C4-2B (cell line): ENCODE data around the gene SOAT2.
"Not testable (repeated sequence)": the region's sequence is repeated elsewhere in the genome, so short reads cannot be mapped to it uniquely, and the experiment has no call there.

Source experiments
- H3K27ac ChIP-seq: fragments of 450-650 bp; 2 replicates; pipeline ENCODE4 v1.5.1; 2017
- ZFX ChIP-seq: fragments of 450-650 bp; IDR thresholded peaks from 2 replicates; pipeline ENCODE4 v1.6.1; 2017
- TF ChIP-seq, protein P1 (sequence below): fragments of 450-650 bp; conservative IDR thresholded peaks from 2 replicates; pipeline ENCODE4 v1.5.1; 2017; ENCODE audit warnings: mild to moderate bottlenecking

SOAT2 gene

DNA sequence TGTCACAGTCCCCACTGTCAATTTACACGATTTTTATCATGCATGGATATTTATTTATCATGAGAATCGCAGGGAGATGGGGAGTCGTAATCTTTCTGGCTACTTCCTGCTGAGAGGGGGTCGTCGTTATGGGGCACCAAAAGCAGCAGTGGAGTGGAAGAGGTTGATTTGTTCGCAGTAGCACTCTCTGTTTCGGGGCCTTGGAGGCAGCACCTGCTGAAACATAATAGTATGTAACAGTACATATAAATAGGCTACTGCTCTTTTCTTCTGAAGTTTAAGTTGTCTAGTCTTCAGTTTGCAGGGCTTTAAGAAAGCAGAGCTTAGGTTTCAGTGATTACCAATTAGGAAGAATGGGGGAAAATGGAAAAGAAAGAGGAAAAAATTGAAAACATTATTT, 3.8 kb downstream of the SOAT2 start:
- TF ChIP-seq, protein P1, sequence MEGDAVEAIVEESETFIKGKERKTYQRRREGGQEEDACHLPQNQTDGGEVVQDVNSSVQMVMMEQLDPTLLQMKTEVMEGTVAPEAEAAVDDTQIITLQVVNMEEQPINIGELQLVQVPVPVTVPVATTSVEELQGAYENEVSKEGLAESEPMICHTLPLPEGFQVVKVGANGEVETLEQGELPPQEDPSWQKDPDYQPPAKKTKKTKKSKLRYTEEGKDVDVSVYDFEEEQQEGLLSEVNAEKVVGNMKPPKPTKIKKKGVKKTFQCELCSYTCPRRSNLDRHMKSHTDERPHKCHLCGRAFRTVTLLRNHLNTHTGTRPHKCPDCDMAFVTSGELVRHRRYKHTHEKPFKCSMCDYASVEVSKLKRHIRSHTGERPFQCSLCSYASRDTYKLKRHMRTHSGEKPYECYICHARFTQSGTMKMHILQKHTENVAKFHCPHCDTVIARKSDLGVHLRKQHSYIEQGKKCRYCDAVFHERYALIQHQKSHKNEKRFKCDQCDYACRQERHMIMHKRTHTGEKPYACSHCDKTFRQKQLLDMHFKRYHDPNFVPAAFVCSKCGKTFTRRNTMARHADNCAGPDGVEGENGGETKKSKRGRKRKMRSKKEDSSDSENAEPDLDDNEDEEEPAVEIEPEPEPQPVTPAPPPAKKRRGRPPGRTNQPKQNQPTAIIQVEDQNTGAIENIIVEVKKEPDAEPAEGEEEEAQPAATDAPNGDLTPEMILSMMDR, result no peak
- TF ChIP-seq ZFX, result no peak
- H3K27ac ChIP-seq, result no peak overlapping the region

DNA sequence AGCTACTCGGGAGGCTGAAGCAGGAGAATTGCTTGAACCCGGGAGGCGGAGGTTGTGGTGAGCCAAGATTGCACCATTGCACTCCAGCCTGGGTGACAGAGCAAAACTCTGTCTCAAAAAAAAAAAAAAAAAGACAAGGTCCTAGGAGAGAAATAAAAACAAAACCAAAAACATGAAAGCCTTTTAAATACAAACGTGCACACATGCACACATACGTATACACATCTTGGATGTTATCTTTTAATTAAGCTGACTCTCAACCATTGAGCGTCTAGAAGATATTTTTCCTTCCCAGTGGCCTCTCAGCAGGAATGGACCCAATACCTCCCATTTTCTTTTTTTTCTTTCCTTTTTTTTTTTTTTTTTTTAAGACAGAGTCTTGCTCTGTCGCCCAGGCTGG, 9.1 kb downstream of the SOAT2 start:
- not testable (repeated sequence) for H3K27ac ChIP-seq

DNA sequence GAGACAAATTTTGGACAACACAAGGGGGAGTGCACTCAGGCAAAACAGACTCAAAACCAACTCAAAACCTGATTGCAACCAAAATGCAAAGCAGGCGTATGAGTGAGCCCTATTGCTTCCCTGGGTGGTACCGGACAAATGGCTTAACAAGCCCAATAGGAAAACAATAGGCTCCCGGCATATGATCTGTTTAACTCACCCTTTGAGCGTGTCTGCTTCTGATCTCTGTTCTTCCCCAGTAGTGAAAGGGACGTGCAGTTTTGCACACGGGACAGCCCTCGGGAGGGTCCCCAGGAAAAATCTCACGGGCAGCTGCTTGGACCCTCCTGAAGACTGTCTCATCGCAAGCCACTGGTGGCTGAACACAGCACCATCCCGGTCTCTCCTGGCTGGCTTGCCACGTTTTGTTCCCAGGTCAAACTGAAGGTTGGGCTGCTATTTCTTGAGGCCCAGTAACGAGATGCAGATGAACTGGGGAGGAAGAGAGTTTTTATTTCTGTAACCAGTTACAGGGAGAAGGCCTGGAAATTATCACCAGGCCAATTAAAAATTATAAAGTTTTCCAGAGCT, 9.9 kb downstream of the SOAT2 start:
- H3K27ac ChIP-seq, result no peak overlapping the region

DNA sequence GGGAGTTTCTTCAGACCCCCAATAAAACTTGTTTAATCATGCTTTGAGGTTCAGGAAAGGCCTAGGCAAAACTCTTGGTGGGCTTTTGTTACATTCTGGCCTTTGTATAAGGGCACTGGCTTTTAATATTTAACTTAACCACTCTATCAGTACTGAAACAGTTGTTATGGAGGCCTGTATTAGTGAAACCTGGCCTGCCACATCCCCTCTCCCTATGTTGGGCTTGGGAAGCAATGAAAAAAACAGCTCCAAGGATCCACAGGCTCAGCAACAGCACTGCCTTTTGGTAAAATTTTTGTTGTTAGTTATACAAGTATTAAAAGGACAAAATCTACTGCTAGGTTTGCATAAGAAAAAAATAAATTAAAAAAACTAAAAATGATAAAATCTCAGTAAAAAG, 10.7 kb downstream of the SOAT2 start:
- H3K27ac ChIP-seq, result no peak overlapping the region
- TF ChIP-seq ZFX, result no peak
- TF ChIP-seq, protein P1, result no peak

More for the DNA sequence above, 9.9 kb downstream of the SOAT2 start:
- TF ChIP-seq ZFX, result no peak
- TF ChIP-seq, protein P1, result no peak

DNA sequence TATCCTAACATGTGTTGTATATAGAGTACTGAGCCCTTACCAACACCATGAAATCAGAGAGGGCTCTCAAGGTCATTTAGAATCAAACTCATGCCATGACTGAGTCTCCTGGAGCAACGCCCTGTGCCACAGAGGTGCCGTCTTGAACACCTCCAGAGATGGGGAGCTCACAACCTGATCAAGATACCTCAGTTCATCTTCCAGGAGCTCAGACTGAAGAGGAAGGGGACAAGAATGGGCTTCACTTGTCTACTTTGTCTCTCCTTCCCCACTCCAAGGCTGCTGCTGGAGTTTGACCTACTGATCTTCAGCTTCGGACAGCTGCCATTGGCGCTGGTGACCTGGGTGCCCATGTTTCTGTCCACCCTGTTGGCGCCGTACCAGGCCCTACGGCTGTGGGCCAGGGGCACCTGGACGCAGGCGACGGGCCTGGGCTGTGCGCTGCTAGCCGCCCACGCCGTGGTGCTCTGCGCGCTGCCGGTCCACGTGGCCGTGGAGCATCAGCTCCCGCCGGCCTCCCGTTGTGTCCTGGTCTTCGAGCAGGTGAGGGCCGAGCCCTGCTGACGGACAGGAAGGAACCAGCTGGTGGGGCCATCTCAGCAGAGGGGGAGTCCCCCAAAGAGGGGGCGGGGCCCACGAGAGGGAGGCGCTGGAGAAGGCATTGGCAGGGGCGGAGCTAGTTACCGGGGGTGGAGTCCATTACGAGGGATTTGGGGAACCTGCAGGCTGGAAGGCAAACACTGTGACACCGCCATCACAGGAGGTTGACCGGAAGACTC, 12.0 kb downstream of the SOAT2 start:
- no peak overlapping the region for H3K27ac ChIP-seq
- TF ChIP-seq ZFX, result no peak
- TF ChIP-seq, protein P1, result no peak

DNA sequence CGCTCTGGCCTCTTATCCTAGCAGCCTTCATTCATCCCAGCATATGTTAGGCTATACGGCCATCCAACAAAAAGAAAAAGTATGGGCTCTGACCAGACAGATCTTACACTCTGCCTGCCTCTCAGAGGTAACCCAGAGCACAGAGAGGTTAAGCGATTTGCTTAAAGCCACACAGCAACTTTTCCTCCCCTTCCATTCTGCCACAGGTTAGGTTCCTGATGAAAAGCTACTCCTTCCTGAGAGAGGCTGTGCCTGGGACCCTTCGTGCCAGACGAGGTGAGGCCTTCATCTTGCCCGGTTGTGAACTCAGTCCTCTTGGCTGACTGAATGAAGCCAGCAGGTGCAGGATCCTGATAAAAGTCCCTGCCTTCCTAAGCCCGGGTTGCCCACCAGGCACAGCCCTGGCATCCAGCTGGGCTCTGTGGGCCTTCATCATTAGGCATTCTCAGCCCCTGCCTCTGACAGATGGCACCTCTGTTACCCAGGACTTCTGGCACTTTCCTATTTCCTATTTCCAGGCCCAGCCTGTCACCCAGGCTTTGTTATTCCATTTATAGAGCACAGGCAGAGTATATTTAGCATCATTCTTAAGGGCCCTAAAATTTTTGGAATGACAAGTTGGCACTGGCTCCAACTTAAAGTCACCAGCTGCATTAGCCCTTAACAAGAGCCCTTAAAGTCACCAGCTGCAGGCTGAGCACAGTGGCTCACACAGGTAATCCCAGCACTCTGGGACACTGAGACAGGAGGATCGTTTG, 12.8 kb downstream of the SOAT2 start:
- no peak for TF ChIP-seq ZFX
- TF ChIP-seq, protein P1, result no peak
- H3K27ac ChIP-seq, result no peak overlapping the region

DNA sequence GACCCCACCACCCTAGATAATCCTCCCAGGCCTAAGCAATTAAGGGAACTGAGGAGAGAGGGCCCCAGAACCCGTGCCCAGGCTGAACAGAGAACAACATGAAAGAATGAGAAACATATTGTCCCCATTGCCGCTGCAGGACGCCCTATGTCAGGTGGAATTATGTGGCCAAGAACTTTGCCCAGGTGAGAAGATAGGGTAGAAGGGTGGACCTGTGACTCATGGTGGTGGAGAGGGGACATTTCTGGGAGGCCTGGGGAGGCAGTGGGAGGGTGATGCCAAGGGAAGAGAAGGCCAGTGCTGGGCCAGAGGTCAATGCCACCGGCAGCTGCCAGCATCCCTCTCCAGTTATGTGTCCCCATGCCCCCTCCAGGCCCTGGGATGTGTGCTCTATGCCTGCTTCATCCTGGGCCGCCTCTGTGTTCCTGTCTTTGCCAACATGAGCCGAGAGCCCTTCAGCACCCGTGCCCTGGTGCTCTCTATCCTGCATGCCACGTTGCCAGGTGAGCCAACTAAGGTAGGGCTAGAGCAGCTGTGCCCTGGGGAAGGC, 15.5 kb downstream of the SOAT2 start:
- no peak overlapping the region for H3K27ac ChIP-seq
- TF ChIP-seq, protein P1, result no peak
- TF ChIP-seq ZFX, result no peak
